GM12892 (cell line): ENCODE data around the gene SOS2.

Experiments
- POLR2A ChIP-seq: IDR thresholded peaks from 2 replicates; pipeline ENCODE4 v1.6.1; 2011; ENCODE audit warnings: low read depth, low read length, control low read depth
- POLR2AphosphoS5 ChIP-seq: IDR thresholded peaks from 2 replicates; pipeline ENCODE4 v1.6.1; 2011; ENCODE audit warnings: low read depth, low read length, control low read depth
- TAF1 ChIP-seq: IDR thresholded peaks from 2 replicates; pipeline ENCODE4 v1.6.1; 2011; ENCODE audit warnings: low read depth, mild to moderate bottlenecking, control low read depth, low read length, borderline replicate concordance

GRCh38 chr14:50109342-50109741, 122.0 kb downstream of the SOS2 start:
- TF ChIP-seq POLR2AphosphoS5 (no peak), TAF1 (no peak), POLR2A (no peak)
